Epithelial cell of proximal tubule (primary cell): ENCODE results near the gene GPC5. TPM values are rescaled to one million over a fixed set of nuclear protein-coding genes. Genes with fewer than 3 reads are reported as not detected.
A peak's percentile ranks its signal among the peaks of the same experiment; 100 is the strongest.

ENCODE experiments used
- DNase-seq: peaks from one replicate; pipeline ENCODE4 v3.0.0-alpha.2; 2011; ENCODE audit warnings: low read depth
- H3K4me3 ChIP-seq: 2 replicates; pipeline ENCODE4 v1.5.1; 2011; ENCODE audit warnings: low read depth, mild to moderate bottlenecking, low read length
- total RNA-seq: library from RNA; depleted of rRNA; stranded (reverse); fragments of >200 nt; gene quantifications from 2 replicates; pipeline ENCODE4 v1.2.3, GENCODE V29; 2015
- TF ChIP-seq, protein P1 (sequence below): conservative IDR thresholded peaks from 2 replicates; pipeline ENCODE4 v1.5.1; 2012; ENCODE audit warnings: low read depth, mild to moderate bottlenecking, low read length

GPC5 gene
- total RNA-seq, 1 donor from 2014 or later: not detected

DNA sequence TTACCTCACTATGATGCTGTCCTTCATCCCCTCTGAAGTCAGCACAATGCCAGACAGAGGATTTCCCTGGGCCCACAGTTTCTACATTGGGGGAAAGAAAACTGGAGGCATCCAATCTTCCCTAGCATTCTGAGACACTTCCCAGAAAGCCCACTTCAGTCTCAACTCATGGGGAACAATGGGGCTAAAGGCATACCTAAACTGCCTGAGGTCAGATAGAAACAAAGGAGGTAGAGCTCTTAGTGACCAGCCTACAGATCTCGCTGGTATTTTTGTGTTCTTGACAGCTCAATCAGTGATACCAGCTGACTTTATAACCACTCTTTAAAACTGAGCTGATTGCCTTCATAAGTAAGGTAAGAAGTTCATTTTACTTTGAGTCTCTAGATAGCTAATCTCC is 947.2 kb downstream of the GPC5 start:
- no peak overlapping the region for H3K4me3 ChIP-seq
- no peak for DNase-seq
- TF ChIP-seq, protein P1, sequence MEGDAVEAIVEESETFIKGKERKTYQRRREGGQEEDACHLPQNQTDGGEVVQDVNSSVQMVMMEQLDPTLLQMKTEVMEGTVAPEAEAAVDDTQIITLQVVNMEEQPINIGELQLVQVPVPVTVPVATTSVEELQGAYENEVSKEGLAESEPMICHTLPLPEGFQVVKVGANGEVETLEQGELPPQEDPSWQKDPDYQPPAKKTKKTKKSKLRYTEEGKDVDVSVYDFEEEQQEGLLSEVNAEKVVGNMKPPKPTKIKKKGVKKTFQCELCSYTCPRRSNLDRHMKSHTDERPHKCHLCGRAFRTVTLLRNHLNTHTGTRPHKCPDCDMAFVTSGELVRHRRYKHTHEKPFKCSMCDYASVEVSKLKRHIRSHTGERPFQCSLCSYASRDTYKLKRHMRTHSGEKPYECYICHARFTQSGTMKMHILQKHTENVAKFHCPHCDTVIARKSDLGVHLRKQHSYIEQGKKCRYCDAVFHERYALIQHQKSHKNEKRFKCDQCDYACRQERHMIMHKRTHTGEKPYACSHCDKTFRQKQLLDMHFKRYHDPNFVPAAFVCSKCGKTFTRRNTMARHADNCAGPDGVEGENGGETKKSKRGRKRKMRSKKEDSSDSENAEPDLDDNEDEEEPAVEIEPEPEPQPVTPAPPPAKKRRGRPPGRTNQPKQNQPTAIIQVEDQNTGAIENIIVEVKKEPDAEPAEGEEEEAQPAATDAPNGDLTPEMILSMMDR: no peak

DNA sequence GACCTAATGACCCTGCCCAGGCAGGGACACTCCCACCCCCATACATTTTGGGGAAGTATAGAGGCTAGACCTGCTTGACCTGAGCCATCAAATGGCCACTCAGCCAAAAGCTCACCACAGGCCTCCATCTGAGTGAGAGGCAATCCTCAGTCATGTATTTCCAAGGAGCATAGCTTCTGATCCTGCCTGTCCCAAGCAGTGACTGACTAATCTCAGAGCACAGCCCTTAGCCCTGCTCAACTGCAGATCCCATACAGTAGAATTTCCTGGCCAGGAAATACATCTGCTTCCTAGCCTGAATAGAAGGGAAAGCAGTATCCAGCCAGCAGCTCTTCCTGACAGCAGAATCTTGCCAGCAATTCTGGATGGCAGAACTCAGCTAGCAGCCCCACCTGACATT is 947.6 kb downstream of the GPC5 start:
- TF ChIP-seq, protein P1: no peak
- no peak for DNase-seq
- H3K4me3 ChIP-seq: no peak overlapping the region

DNA sequence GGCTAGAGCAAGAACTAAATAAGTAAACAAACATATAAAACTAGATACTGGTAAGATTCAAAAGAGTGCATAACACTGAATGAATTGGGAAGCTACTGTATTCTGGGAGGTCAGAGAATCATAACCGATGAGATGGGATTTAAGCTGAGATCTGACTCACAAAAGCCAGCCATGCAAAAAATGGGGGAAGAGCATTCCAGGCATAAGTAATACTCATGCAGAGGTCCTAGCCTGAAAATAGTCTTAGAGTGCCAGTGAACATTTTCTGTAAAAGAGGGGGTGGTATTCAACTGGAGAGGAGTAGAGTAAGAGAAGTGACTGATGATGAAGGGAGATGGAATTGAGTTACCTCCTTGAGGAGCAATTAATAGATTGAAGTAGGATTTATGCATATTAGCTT is 956.2 kb downstream of the GPC5 start:
- H3K4me3 ChIP-seq: no peak overlapping the region
- no peak for DNase-seq
- TF ChIP-seq, protein P1: no peak

DNA sequence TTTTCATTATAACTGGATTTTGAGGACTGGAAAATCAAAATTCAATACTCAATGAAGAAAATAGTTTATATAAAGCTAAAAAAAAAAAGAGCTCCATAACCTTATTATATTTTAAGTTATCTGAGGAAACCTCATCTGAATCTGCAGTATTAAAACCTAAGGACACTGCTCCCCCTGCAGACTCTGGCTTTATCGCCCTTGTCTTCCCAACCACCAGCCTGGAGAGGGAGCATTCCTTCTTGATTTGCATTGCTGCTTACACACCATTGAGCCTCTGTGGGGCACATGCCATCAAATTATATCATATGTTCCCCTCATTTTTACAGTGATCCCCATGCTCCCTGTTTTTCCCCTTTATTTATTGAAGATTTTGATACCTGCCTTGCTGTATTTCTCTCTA is 956.8 kb downstream of the GPC5 start:
- no peak overlapping the region for H3K4me3 ChIP-seq
- TF ChIP-seq, protein P1: peak; percentile 37
- DNase-seq: no peak

DNA sequence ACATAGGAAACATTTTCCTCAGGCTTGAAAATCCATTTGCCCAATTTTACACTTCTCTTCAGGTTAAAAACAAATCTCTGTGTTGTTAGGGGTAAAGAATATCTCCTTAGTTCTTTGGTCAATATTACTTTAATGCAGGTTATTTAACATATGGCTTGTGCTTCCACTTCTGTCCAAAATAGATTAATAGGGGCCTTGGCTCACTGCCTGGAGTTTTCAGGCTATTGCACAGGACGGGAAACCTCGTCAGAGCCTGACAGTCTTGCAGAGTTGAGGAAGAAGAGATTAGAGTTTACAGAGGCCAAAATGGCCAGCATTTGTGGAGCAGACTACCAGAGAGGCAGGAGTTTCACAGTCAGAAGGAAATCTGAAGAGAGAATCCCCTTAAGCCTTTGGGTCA is 964.3 kb downstream of the GPC5 start:
- no peak for DNase-seq
- TF ChIP-seq, protein P1: no peak
- H3K4me3 ChIP-seq: no peak overlapping the region

DNA sequence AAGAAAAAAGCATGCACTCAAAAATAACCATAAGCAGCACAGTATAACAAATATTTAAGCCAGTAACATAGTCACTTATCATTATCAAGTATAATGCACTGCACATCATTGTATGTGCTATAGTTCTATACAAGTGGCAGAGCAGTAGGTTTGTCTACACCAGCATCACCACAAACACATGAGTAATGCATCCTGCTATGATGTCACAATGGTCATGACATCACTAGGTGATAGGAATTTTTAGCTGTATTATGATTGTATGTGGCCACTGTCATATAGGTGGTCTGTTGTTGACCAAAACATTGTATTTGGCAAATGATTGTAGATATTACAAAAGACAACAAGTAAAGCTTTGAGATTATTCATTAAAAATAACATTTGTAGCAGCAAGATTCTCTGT is 967.5 kb downstream of the GPC5 start:
- no peak for DNase-seq
- TF ChIP-seq, protein P1: no peak
- H3K4me3 ChIP-seq: no peak overlapping the region

DNA sequence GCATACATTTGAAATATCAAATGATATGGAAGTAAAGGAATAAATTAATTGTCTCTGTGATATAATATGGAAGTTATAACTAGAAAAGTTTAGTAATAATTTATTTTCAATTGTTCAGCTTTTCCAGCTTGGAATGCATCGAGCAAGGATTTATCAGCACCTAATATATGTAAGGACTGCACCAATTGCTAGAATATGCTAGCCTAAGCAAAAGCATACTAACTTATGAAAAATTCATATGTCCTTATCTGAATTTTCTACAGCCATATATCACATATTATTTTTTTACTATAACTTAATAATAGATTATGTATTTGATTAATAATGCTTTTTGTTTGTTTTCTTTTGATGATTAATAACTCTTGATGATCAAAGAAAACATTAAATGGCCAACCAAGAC is 979.0 kb downstream of the GPC5 start:
- no peak for DNase-seq
- TF ChIP-seq, protein P1: no peak
- H3K4me3 ChIP-seq: no peak overlapping the region
